H9 (cell line): ENCODE results near the gene AHDC1. TPM values are rescaled to one million over a fixed set of nuclear protein-coding genes. Genes with fewer than 3 reads are reported as not detected.

ENCODE experiments used
- DNase-seq: peaks from one replicate; pipeline ENCODE4 v3.0.0-alpha.2; 2017
- H2AFZ ChIP-seq: one replicate; pipeline ENCODE4 v1.6.1; 2013; ENCODE audit warnings: mild to moderate bottlenecking, low read length, control low read depth, moderate library complexity
- H2AK5ac ChIP-seq: 2 replicates; pipeline ENCODE4 v1.6.1; 2013; ENCODE audit warnings: low read length, control low read depth, mixed read lengths; ENCODE audit not compliant: insufficient read length
- H2BK120ac ChIP-seq: one replicate; pipeline ENCODE4 v1.6.1; 2013; ENCODE audit warnings: low read depth, mild to moderate bottlenecking, low read length, control low read depth, inconsistent platforms; ENCODE audit not compliant: poor library complexity, severe bottlenecking
- H2BK12ac ChIP-seq: 2 replicates; pipeline ENCODE4 v1.6.1; 2013; ENCODE audit warnings: low read length, control low read depth, mixed read lengths, low read depth; ENCODE audit not compliant: insufficient read length
- H2BK15ac ChIP-seq: 2 replicates; pipeline ENCODE4 v1.6.1; 2013; ENCODE audit warnings: low read depth, low read length, control low read depth
- H2BK20ac ChIP-seq: one replicate; pipeline ENCODE4 v1.6.1; 2013; ENCODE audit warnings: low read depth, mild to moderate bottlenecking, low read length, control low read depth, inconsistent platforms; ENCODE audit not compliant: poor library complexity, severe bottlenecking
- H2BK5ac ChIP-seq: 2 replicates; pipeline ENCODE4 v1.6.1; 2013; ENCODE audit warnings: low read length, control low read depth, mixed read lengths; ENCODE audit not compliant: insufficient read length
- H3K14ac ChIP-seq: 2 replicates; pipeline ENCODE4 v1.6.1; 2013; ENCODE audit warnings: low read length, control low read depth; ENCODE audit not compliant: insufficient read depth
- H3K18ac ChIP-seq: 2 replicates; pipeline ENCODE4 v1.6.1; 2013; ENCODE audit warnings: low read depth, mild to moderate bottlenecking, mixed read lengths, low read length, control low read depth; ENCODE audit not compliant: insufficient read length
- H3K23ac ChIP-seq: 2 replicates; pipeline ENCODE4 v1.6.1; 2013; ENCODE audit warnings: low read length, control low read depth, mixed read lengths, low read depth; ENCODE audit not compliant: insufficient read length
- H3K23me2 ChIP-seq: 2 replicates; pipeline ENCODE4 v1.6.1; 2013; ENCODE audit warnings: low read depth, mild to moderate bottlenecking, mixed read lengths, low read length, control low read depth; ENCODE audit not compliant: insufficient read length, poor library complexity, severe bottlenecking
- H3K27ac ChIP-seq: 2 replicates; pipeline ENCODE4 v1.5.1; 2013; ENCODE audit warnings: low read length, control low read depth, mixed read lengths, low read depth; ENCODE audit not compliant: insufficient read length
- H3K27me3 ChIP-seq: 2 replicates; pipeline ENCODE4 v1.6.1; 2013; ENCODE audit warnings: low read length, control low read depth, inconsistent platforms; ENCODE audit not compliant: insufficient read depth
- H3K4ac ChIP-seq: 2 replicates; pipeline ENCODE4 v1.6.1; 2013; ENCODE audit warnings: low read depth, mild to moderate bottlenecking, control low read depth, inconsistent platforms, low read length, moderate library complexity
- H3K4me1 ChIP-seq: 2 replicates; pipeline ENCODE4 v1.6.1; 2013; ENCODE audit warnings: low read length, control low read depth, inconsistent platforms; ENCODE audit not compliant: insufficient read depth
- H3K4me2 ChIP-seq: 2 replicates; pipeline ENCODE4 v1.6.1; 2013; ENCODE audit warnings: low read length, control low read depth, mixed read lengths; ENCODE audit not compliant: insufficient read length, insufficient read depth
- H3K56ac ChIP-seq: 2 replicates; pipeline ENCODE4 v1.6.1; 2013; ENCODE audit warnings: low read depth, mild to moderate bottlenecking, mixed read lengths, low read length, control low read depth; ENCODE audit not compliant: insufficient read length
- H3K79me1 ChIP-seq: 2 replicates; pipeline ENCODE4 v1.6.1; 2013; ENCODE audit warnings: low read depth, mild to moderate bottlenecking, moderate library complexity, low read length, control low read depth, inconsistent platforms; ENCODE audit not compliant: insufficient read depth, poor library complexity, severe bottlenecking
- H3K79me2 ChIP-seq: 2 replicates; pipeline ENCODE4 v1.6.1; 2013; ENCODE audit warnings: low read length, control low read depth, inconsistent platforms; ENCODE audit not compliant: insufficient read depth
- H3K9ac ChIP-seq: 2 replicates; pipeline ENCODE4 v1.6.1; 2013; ENCODE audit warnings: low read length, control low read depth, mixed read lengths; ENCODE audit not compliant: insufficient read length; ENCODE audit errors: extremely low read depth
- H3K9me3 ChIP-seq: one replicate; pipeline ENCODE4 v1.6.1; 2013; ENCODE audit warnings: low read depth, low read length, inconsistent platforms; ENCODE audit not compliant: control insufficient read depth
- H3T11ph ChIP-seq: one replicate; pipeline ENCODE4 v1.6.1; 2013; ENCODE audit warnings: mild to moderate bottlenecking, low read length, control low read depth, inconsistent platforms
- H4K20me1 ChIP-seq: one replicate; pipeline ENCODE4 v1.6.1; 2013; ENCODE audit not compliant: control insufficient read depth, insufficient read length, insufficient read depth
- H4K5ac ChIP-seq: 2 replicates; pipeline ENCODE4 v1.6.1; 2013; ENCODE audit warnings: low read depth, mild to moderate bottlenecking, mixed read lengths, low read length, control low read depth; ENCODE audit not compliant: insufficient read length
- H4K8ac ChIP-seq: replicated peaks from 2 replicates; pipeline ENCODE4 v1.6.1; 2013; ENCODE audit warnings: low read length, control low read depth, mixed read lengths, low read depth; ENCODE audit not compliant: insufficient read length
- H4K91ac ChIP-seq: 2 replicates; pipeline ENCODE4 v1.6.1; 2013; ENCODE audit warnings: low read depth, mild to moderate bottlenecking, moderate library complexity, mixed read lengths, low read length, control low read depth; ENCODE audit not compliant: insufficient read length
- H3K27ac Mint-ChIP-seq, 3 experiments: 2 replicates in 2 of 3; 3 replicates in 1 of 3; pipeline ENCODE4 v1.8.0; 2020 to 2021; ENCODE audit warnings: mixed read lengths in 3 of 3, mild to moderate bottlenecking in 1 of 3, moderate library complexity in 1 of 3
- H3K27me3 Mint-ChIP-seq: 2 replicates; pipeline ENCODE4 v1.8.0; 2021; ENCODE audit warnings: low read depth, mild to moderate bottlenecking, moderate library complexity, mixed read lengths
- H3K36me3 Mint-ChIP-seq, 3 experiments: 2 replicates in 2 of 3; 3 replicates in 1 of 3; pipeline ENCODE4 v1.8.0; 2020 to 2021; ENCODE audit warnings: low read depth in 3 of 3, mixed read lengths in 3 of 3; ENCODE audit not compliant: insufficient read depth in 1 of 3
- H3K4me1 Mint-ChIP-seq, 2 experiments: 2 replicates each; pipeline ENCODE4 v1.8.0; 2020; ENCODE audit warnings: mixed read lengths in 2 of 2
- H3K4me3 Mint-ChIP-seq, 2 experiments: 2 replicates in 1 of 2; 3 replicates in 1 of 2; pipeline ENCODE4 v1.8.0; 2020 to 2021; ENCODE audit warnings: mild to moderate bottlenecking in 2 of 2, mixed read lengths in 2 of 2, moderate library complexity in 1 of 2
- H3K9me3 Mint-ChIP-seq, 2 experiments: 2 replicates in 1 of 2; 3 replicates in 1 of 2; pipeline ENCODE4 v1.8.0; 2020; ENCODE audit warnings: mild to moderate bottlenecking in 2 of 2, mixed read lengths in 2 of 2, moderate library complexity in 1 of 2
- WGBS: extraction: QIAGEN DNeasy Blood & Tissue Kit; methylation state at CpG from one replicate; pipeline ENCODE4 v1.1.7; 2013; ENCODE audit warnings: missing lambda C conversion rate, low lambda C conversion rate, mixed read lengths; ENCODE audit not compliant: insufficient read length; ENCODE audit errors: extremely low coverage; 5-methylcytosine and 5-hydroxymethylcytosine counted together
- total RNA-seq: library from RNA; stranded (reverse); gene quantifications from 2 replicates; pipeline ENCODE4 v1.2.1, GENCODE V29; 2021
- TF ChIP-seq, protein P1 (sequence below): fragments of 200-600 bp; sonication (generic); conservative IDR thresholded peaks from 3 replicates; pipeline ENCODE4 v1.8.0; 2021; ENCODE audit warnings: antibody characterized with exemption, mild to moderate bottlenecking

AHDC1 gene
- total RNA-seq, 1 experiment from 2014 or later: 29.4 TPM

DNA sequence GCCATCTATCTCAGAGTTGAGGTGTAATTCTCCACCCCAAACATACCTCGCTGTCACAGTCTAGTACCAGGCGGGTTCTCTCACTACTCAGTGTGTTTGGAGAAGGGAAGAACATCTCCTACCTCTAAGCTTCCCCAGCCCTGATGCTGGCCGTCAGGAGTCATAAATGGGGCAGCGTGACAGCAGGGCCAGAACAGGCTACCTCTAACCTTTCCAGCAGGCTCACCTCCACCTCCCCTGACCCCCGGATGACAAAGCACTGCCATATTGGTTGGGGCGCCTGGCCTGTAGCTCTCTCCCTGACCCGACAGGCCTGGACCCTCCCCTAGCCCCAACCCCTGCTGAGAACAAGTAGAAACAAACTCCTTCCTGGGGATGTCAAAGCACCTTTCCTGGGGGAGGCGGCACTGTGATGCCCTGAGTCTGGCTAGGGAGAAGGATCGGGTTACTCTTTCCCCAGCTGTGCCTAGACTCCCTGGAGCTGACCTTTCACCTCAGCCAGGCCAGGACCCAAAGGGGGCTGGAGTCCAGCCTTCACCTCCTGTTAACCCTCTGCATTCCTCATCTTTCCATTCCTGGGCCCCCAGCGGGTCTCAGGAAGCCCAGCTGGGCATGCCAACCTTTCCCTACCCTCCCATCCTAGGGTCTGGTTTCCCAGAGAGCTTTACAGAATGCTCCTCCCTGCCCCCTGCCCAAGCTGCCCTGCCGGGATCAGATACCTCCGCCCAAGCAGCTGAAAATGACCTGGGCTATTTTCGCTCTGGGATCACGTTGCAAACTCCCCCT is 34.2 kb downstream of the AHDC1 start:
- H3K27me3 ChIP-seq: no peaks in the 10 kb centered on the region
- H3K18ac ChIP-seq: no peak overlapping the region
- WGBS: no CpG with 5 or more reads among the region's 14 CpGs
- H2BK20ac ChIP-seq: no peak overlapping the region
- no peak overlapping the region for H2BK5ac ChIP-seq
- no peak overlapping the region for H2BK120ac ChIP-seq
- H4K8ac ChIP-seq: no peak overlapping the region
- Mint-ChIP-seq H3K27ac (peak overlapping the region; percentile 74 to 97 (median 95); a peak in 6 of 7 replicates), H3K4me1 (peaks cover 83 to 88% of the 10 kb centered on the region in 2 experiments), H3K36me3 (no peaks in the 10 kb centered on the region), H3K9me3 (no peaks in the 10 kb centered on the region; a peak in 1 of 5 replicates), H3K4me3 (peak overlapping the region; percentile 25 to 49; a peak in 4 of 5 replicates), H3K27me3 (no peaks in the 10 kb centered on the region; the same call in none of the 2 replicates)
- H3K4ac ChIP-seq: no peak overlapping the region
- peak; percentile 57 for DNase-seq
- no peak overlapping the region for H4K5ac ChIP-seq
- peak overlapping the region; percentile 15 for H3K4me2 ChIP-seq
- peaks cover 39% of the 10 kb centered on the region for H3K4me1 ChIP-seq
- H3K23me2 ChIP-seq: peaks cover 2% of the 10 kb centered on the region
- no peaks in the 10 kb centered on the region for H4K20me1 ChIP-seq
- no peaks in the 10 kb centered on the region for H3K79me2 ChIP-seq
- no peak overlapping the region for H3K56ac ChIP-seq
- no peaks in the 10 kb centered on the region for H3K9me3 ChIP-seq
- H2AK5ac ChIP-seq: no peak overlapping the region
- H3K27ac ChIP-seq: no peak overlapping the region
- no peak overlapping the region for H2BK12ac ChIP-seq
- H2BK15ac ChIP-seq: no peak overlapping the region
- H3K23ac ChIP-seq: no peak overlapping the region
- no peak overlapping the region for H3T11ph ChIP-seq
- no peaks in the 10 kb centered on the region for H3K79me1 ChIP-seq
- H4K91ac ChIP-seq: no peak overlapping the region
- H3K9ac ChIP-seq: no peak overlapping the region
- H2AFZ ChIP-seq: no peak overlapping the region
- no peak overlapping the region for H3K14ac ChIP-seq
- TF ChIP-seq, protein P1, sequence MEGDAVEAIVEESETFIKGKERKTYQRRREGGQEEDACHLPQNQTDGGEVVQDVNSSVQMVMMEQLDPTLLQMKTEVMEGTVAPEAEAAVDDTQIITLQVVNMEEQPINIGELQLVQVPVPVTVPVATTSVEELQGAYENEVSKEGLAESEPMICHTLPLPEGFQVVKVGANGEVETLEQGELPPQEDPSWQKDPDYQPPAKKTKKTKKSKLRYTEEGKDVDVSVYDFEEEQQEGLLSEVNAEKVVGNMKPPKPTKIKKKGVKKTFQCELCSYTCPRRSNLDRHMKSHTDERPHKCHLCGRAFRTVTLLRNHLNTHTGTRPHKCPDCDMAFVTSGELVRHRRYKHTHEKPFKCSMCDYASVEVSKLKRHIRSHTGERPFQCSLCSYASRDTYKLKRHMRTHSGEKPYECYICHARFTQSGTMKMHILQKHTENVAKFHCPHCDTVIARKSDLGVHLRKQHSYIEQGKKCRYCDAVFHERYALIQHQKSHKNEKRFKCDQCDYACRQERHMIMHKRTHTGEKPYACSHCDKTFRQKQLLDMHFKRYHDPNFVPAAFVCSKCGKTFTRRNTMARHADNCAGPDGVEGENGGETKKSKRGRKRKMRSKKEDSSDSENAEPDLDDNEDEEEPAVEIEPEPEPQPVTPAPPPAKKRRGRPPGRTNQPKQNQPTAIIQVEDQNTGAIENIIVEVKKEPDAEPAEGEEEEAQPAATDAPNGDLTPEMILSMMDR: no peak
